ENCODE measurements around the gene TMEM250.
"Not testable (repeated sequence)": the region's sequence is repeated elsewhere in the genome, so short reads cannot be mapped to it uniquely, and the experiment has no call there.

TMEM250 gene

DNA sequence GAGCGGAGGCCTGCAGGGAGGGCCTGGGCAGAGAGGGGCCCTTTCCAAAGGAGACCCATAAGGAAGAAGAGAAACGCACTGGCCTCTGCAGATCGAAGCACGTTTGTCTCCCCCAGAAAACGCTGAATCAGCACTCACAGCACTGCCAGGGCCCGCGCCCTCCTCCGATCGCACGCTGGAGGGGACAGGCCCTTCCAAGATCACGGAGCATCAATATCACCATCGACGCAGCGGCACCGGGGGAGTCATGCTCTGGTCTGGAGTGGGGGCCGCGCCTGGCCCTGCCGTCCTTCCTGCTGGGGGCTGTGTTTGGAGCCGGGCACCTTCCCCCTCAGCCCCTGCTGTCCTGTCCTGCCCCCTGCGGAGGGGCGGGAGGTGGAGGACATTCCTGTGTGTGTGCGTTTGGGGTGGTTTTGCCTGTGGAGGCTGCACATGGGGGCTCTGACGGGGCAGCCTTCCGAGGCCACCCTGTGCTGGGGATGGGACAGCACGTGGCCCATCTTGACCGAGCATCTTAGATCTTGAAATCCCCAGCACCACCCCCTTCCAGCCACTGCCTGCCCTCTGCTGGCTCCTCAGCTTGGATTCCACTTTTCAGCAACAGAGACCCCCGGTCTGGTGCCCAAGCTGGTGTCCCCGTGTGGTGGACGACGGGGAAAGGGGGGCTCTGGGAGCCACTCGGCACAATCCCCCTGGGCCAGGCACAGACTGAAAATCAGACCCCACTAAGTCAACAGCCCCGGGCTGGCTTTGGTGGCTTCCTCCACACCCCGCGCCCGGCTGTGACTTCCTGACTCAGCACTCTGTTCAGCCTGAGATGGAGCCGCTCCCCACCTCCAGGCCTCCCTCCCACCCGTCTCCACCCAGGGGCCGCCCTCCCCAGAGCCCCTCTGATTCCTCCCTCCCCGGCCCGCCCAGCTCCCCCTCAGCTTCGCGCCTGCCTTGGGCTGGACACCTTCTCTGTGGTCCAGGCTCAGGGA is 8.3 kb downstream of the TMEM250 start:
- no peak for DNase-seq

DNA sequence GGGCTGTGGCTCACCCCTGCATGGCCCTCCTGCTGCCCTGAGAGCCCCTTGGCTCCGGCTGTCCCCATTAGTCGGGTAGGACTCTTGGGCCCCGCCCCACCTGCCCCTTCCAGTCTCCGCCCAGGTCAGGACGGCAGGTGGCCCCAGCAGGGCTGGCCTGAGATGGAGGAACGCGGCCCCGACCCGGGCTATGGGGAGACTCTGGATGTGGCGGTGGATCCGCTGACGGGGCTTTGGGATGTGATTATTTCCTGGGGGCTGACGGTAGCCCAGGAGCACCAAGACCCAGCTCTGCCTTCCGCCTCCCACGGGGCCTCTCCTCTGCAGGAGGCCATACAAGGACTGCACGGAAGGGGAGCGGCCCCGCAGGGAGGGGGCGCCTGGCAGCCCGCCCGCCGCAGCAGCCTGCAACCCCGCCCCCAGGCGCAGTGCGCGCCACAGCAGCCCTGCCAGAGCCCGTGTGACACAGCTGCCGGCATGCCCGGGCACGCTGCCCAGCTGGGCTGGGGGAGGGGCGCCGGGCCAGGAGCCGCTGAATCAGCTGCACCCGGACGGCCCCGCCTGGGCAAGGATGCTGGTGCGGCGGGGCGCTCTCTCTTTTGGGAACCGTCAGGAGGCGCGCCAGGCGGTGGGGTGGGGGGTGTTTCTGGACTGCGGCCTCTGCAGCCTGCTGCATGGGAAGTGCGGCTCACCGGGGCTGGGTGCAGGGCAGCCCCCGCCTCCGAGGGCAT is 9.2 kb downstream of the TMEM250 start:
- DNase-seq, result peak; percentile 94

DNA sequence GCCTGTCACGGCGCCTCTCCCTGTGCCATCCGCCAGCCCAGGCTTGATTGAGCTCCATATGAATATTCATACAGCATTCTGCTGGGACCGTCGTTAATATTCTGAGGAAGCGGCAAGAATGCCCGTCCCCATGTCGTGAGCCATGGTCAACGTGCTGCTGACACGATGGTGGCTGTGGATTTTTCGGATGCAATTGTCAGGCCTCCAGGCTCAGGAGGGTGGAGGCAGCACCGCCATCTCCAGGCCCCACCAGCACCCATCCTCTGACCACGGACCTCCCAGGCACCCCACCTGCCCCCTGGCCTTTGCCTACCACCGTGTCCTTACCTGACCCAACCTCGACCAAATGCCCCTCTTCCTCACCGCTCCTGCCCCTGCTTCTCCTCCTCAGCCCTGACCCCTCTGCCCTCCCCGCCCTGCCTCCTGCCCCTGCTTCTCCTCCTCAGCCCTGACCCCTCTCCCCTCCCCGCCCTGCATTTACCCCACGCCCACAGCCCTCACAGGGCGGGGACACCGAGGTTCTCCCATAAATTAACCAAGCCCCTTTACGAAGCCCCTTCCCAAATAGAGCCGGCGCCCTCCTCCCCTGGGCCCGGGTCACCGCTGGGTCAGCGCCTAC is 9.9 kb downstream of the TMEM250 start:
- DNase-seq, result no peak

DNA sequence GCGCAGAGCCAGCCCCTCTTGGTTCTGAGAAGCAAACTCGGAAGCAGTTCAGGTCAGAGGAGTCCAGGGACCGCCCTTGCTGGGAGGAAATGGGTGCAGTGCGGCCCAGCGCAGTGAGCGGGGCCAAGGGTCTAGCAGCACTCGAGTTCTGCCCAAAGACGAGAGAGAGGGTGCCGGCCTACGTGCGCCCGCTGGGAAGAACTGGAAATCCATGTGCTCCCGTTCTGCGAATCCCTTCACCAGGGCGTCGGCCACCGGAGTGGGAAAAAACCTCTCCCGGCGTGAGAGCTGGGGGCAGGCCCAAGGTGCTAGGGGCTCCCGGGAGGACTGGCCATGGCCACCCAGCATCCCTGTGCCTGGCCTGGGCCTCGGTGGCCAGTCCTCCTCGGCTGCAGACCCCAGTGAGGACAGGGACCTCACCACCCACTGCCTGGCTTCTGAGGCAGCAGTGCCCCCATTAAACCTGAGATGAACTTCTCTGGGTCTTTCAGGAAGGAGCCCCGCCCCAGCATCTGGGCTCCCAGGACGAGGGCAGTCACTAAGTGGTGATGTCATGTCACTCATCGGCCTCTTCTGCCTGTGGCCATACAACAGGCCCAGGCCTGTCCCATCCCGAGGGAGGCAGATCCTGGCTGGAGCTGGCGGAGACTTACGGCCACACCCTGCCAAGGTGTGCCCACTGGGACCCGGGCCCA is 10.6 kb downstream of the TMEM250 start:
- DNase-seq, result no peak

DNA sequence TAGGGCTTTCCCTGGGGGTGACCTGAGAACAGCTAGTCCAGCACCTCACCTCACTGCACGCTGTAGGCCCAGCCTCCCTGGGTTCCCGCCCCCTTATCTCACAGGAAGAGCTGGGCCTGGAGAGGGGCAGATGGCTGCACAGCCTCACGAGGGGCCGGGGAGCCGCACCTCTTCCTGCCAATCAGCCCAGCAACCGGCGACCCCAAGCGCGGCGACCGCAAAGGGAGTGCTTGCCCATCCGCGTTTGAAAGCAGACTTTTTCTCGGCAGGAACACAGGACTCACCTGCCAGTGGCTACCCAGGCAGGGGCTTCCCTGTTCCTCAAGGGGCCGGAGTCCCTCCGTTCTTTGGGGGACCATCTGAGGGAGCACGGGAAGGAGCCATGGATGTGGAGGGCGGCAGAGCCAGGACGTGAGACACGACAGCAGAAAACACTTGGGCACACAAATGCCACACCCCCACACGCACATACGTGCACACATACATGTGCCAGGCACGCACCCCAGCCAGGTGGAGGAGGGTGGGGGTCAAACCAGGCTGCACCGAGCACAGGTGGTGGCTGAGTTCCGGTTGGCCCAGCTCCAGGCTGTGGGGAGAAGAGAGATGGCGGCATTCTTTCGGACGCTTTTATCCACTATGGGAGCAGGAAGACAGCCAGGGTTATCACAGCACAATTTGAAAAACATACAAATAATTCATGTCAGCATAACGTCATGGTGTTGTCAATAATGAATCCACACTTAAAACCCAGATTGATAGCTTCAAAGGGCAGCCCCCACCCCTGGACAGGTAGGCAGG is 11.3 kb downstream of the TMEM250 start:
- no peak for DNase-seq

DNA sequence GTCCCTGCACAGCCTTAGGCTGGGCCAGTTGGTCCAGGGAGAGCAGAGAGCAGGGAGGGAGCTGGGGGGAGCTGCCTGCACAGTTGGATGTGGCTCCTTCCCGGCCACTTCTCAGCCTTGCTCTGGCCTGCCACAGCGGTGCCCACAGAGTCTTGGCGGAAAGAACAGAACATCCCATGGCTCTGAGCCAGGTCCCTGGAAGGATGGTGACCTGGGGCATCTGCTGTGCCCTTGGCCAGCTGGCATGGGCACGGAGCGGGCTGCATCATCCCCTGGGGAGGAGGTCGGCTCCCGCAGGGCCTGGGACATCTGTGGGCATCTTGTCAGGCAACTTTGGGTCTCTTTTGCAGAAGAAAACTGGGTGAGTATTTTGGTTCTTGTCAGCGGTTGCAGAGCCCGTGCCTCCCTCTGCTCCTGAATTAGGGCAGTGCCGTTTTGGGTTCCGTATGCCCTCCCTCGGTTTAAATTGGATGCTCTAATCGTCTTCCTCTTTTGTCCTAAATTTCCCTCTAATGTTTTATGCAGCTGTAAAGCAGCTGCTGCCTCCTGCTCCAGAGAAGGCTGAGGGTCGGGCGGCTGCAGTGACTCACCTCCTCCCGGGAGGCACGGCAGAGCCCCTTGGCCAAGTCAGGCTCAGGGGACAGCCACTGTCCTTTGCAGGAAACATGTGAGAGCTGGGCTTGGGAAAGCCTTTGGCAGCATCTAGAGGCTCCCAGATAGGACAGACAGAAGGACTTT is 13.1 kb downstream of the TMEM250 start:
- peak; percentile 76 for DNase-seq

DNA sequence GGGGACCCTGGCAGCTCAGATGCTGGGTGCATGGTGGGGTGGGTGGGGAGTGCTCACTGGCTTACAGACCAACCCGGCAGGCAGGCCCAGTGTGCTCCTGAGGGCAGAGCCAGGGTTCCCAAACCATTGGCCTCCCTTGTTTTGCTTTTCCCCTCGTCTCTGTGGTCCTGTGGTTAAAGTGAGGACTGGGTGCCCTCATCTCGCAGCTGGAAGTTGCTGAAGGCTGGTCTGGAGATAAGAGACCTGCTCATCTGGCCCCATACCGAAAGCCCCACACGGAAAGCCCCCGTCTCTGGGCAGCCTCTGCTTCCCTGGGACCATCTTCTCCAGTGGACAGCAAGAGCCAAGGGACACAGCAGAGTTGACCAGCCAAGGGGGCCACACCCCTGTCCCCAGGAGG is 13.8 kb downstream of the TMEM250 start:
- no peak for DNase-seq

DNA sequence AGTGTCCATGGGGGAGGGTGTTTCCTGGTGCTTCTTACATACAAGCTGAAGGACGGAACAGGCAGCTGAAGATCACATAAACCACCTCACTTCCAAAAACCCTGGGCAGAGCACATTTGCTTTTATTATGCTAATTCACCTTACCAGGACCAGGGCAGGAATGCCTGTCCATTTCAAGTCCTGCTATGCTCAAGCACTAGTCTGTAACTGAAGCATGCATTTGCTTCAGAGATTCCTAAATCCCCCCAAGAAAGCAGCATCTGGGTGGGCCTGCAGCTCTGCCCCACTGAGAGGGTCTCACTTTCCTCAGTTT is 14.2 kb downstream of the TMEM250 start:
- DNase-seq, result no peak

DNA sequence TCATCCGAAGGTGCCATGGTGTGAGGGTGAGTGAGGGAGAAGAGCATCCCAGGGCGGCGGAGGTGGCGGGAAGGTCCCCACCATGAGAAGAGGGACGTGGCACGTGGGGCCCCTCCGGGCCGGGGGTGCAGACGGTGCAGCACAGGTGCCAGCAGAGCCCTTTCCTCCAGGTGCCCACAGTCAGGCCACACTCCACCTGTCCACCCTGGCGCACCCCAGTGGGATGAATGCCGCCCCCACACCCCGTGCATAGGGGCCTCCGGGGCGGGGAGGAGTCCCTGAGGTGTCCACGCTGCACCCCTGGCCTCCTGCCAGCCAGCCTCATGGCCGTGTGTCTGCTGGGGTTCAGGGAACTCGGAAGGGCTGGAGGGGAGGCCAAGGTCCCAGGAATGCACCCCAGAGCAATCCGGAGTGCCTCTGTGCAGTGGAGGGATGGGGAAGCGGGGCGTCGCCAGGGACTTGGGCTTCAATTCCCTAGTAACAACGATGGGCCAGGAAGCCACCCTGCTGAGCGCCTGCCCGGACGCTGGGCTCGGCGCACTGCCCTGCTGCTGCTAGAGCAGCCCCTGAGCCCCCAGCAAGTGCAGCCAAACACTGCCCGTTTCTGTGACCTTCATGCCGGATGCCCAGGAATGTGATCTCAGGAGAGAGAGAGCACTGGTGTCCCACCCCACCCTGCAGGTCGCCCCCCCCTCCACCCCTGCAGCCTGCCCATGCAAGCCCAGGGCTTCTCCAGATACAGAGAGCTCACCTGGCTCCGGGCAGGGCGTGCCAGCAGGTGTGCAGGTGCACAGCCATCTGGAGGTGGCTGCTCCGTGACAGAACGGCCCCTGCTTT is 14.8 kb downstream of the TMEM250 start:
- DNase-seq, result no peak

DNA sequence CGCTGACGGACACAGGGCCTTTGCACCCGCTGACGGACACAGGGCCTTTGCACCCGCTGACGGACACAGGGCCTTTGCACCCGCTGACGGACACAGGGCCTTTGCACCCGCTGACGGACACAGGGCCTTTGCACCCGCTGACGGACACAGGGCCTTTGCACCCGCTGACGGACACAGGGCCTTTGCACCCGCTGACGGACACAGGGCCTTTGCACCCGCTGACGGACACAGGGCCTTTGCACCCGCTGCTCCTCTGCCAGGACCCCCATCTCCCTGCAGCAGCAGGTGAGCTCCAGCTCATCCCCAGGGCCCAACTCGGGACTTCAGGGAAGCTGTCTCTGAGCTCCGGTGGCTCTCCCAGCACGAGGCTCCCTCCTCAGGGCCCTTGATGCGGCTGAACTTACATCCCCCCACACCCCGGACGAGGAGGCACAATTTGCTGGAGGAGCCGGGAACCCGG is 17.0 kb downstream of the TMEM250 start:
- not testable (repeated sequence) for DNase-seq

DNA sequence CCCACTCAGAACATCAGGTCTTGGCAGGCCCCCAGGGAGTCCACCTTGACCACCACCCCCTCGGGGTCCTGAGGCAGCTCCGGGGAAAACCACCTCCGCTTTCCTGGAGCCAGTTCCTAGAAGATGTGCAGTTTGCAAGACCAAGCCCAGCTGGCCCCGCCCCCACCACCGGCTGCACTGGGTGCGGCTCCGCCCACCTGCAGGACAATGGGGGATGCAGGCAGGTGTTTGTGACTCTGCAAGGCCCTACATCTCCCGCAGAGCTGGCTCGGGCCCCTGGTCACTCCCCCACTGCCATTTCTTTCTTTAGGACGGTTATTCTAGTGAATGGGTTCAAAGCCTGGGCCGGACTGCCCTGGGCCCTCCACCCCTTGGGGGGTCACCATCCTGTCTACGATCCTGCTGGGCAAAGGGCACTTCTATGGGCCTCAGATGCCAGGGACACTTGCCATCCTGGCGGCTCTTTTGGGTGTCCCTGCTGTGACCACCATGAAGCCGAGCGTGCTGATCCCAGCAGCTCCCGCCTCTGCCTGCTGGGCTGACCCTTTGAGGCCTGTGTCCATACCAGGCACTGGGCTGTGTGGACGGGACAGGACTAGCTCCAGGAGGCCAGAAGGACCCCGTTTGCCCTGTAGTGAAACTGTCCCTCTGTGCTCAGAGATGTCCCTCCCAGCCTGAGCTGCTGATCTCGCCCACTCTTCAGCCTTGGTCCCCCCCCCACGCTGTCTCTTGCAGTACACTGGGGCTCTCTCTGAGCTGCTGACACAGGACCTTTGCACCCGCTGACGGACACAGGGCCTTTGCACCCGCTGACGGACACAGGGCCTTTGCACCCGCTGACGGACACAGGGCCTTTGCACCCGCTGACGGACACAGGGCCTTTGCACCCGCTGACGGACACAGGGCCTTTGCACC is 17.7 kb downstream of the TMEM250 start:
- no peak for DNase-seq

DNA sequence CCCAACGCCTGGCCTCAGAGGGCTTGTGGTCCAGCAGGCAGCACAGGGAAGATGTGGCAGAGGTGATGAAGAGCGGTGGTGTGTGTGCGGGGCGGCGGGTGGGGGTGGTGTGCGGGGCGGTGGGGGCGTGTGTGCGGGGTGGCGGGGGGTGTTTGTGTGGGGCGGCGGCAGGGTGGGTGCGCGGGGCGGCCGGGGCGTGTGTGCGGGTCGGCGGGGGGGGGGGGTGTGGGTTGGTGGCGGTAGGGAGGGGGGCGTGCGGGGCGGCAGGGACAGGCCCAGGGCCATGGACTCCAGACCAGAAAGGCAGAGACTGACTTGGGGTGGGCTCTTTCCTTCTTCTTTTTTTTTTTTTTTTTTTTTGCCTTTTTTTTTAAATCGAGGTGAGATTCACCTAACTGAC is 19.1 kb downstream of the TMEM250 start:
- DNase-seq, result no peak

DNA sequence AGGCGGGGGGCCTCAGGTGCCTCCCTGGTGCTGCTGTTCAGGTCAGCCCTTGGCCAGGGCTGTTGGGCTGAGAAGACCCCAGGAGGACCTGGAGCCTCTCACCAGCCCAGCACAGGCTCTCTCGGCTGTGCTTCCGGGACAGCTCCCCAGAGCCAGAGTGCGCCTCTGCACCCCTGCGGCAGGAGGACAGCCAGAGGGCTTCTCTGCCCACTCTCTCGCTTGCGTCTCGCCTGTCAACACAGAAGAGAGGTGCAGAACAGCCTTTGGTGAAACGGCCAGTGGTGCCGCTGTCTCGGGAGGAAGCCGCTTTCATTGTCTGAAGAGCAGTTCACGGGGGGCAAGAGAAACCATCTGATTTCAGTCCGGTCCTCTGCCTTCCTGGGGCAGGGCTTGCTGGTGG is 19.8 kb downstream of the TMEM250 start:
- no peak for DNase-seq

DNA sequence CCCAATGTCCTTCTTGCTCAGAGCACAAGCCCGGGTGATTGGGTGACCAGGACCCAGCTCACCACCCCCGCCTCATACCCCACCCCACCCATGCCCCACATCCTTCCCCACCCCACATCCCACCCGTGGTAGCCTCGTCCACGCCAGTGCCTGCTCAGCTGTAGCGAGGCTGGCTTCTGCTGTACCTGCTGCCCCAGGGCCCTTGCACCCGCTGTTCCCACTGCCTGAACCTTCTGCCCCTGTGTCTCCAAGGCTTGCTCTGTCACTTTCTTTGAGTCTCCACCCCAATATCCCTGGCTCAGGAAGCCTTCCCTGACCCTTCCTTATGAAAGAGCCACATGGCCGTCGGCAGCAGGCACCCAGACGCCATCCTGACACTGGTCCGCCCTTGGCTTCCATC is 20.5 kb downstream of the TMEM250 start:
- DNase-seq, result no peak

DNA sequence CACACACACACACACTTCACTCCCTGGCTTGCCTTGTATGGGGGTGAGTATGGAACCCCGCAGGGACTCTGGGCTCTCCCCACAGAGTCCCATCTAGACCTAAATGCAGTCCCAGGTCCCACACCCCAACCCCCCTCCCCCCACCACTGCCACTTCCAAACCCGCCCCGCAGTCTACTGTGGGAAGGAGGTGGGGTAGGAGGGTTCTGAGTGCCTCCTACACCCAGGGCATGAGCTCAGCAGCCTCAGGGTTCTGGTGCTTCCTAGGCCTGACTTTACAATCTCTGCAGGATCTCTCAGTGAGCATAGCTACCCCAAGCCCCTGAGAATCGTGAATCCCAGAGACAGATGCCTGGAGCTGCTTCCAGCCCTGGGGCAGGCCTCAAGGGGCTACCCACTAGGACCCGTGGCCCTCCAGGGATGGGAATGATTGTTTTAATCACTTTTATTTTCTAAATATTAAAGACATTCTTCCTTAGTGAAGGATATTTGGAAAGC is 22.1 kb downstream of the TMEM250 start:
- no peak for DNase-seq

DNA sequence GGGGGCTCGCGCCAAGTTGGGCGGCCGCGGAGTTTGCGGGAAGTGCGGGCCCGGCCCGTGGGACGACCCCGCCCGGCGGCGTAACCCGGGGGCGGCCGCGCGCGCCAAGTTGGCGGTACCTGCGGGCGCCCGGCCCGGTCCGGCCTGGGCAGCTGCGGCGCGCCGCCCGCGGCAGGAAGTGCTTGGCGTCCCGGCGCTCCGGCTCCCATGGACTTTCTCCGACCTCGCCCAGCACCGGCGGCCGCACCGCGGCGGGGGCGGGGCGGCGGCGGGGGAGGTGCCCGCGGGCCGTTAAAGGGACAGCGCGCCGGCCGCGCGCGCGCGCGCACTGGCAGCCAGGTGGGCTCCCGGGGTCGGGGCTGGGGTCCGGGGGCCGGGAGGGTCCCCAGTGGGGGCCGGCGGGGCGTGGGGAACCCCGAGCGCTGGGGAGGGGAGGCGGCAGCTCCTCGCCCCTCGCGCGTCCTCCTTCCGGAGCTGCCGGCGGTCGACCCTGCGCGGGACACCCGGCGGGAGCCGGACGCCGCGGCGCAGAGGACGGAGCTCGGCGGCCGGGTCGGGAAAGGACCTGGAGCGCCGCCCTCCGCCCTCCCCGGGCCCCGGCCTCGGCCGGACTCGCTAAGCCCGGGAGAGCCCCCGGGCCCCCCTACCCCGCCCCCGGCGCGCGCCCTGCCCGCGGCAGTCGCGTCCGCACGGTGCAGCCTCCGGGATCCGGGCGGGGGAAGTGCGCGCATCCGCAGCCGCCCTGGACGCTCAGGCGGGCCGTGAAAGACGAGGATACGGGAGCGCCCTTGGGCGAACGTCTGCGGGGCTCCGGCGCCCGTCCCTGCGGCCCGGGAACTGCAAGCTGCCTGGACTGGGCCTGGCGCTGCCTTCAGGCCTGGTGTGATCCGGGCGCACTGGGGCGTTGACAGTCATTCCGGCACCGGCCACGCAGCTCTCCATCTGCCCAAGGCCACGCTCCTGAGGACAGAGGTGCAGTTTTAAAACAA is 23.3 kb downstream of the TMEM250 start, which contains the start of gene NACC2:
NACC2 (minus strand) TSS at position 220 of the 989 bp plus-strand sequence. CDS start 44,768 bp downstream, outside the sequence.
- peak; percentile 71 for DNase-seq

All from femur (tissue), 1 donor.